ENCODE measurements around the gene MRTFB. TPM values are rescaled to one million over a fixed set of nuclear protein-coding genes. Genes with fewer than 3 reads are reported as not detected.

The MRTFB gene
- total RNA-seq, 1 experiment from 2014 or later: 29.8 TPM

GRCh38 chr16:14117051-14117450 lies 45.9 kb downstream of the MRTFB start:
- no peak for TF ChIP-seq CTCF (conservative IDR thresholded peaks at IDR 0.05; ENCODE audit: low read depth, low read length)
- TF ChIP-seq EZH2 (IDR thresholded peaks at IDR 0.05; ENCODE audit: borderline replicate concordance, low read depth, low read length, poor library complexity, severe bottlenecking): no peak
- no TSS peak for BruUV-seq (replicated peaks)
- H3K36me3 ChIP-seq (ENCODE audit: insufficient read depth, low read length, poor library complexity, severe bottlenecking): no peaks in the 10 kb centered on the region
- H3K4me1 ChIP-seq (ENCODE audit: insufficient read depth, low read length, poor library complexity, severe bottlenecking): no peaks in the 10 kb centered on the region
- ChIA-PET POLR2A (ENCODE audit: low non-redundant PET) (no interaction called here), CTCF (no interaction called here)
- no peak overlapping the region for H3K27ac ChIP-seq (ENCODE audit: low read depth, low read length, poor library complexity, severe bottlenecking)
- intact Hi-C loops (cut with micrococcal nuclease; ENCODE audit: unreplicated experiment): no loop called here
- no peak overlapping the region for H3K4me3 ChIP-seq (ENCODE audit: low read depth, low read length, poor library complexity, severe bottlenecking)
- no peak for DNase-seq (ENCODE audit: low spot score)
- H3K9me3 ChIP-seq (ENCODE audit: low read depth, low read length, poor library complexity, severe bottlenecking): no peaks in the 10 kb centered on the region
- H3K27me3 ChIP-seq (replicated peaks; ENCODE audit: insufficient read depth, low read depth, low read length, poor library complexity): no peaks in the 10 kb centered on the region

- POLR2A ChIA-PET (ENCODE audit: low non-redundant PET): no interaction called here
- Histone ChIP-seq H3K27ac (ENCODE audit: low read depth, low read length, poor library complexity, severe bottlenecking) (no peak overlapping the region), H3K4me1 (ENCODE audit: insufficient read depth, low read length, poor library complexity, severe bottlenecking) (no peaks in the 10 kb centered on the region), H3K27me3 (replicated peaks; ENCODE audit: insufficient read depth, low read depth, low read length, poor library complexity) (no peaks in the 10 kb centered on the region), H3K4me3 (ENCODE audit: low read depth, low read length, poor library complexity, severe bottlenecking) (no peak overlapping the region), H3K9me3 (ENCODE audit: low read depth, low read length, poor library complexity, severe bottlenecking) (no peaks in the 10 kb centered on the region), H3K36me3 (ENCODE audit: insufficient read depth, low read length, poor library complexity, severe bottlenecking) (no peaks in the 10 kb centered on the region)
- CTCF ChIA-PET: no interaction called here
- intact Hi-C loops (cut with micrococcal nuclease; ENCODE audit: unreplicated experiment): no loop called here
- BruUV-seq (replicated peaks): no TSS peak
- no peak for DNase-seq (ENCODE audit: low spot score)
- no peak for TF ChIP-seq EZH2 (IDR thresholded peaks at IDR 0.05; ENCODE audit: borderline replicate concordance, low read depth, low read length, poor library complexity, severe bottlenecking)
- no peak for TF ChIP-seq CTCF (conservative IDR thresholded peaks at IDR 0.05; ENCODE audit: low read depth, low read length)
These were observed 48.7 kb downstream of the MRTFB start for GRCh38 chr16:14119799-14120198.

GRCh38 chr16:14120335-14120734 lies 49.2 kb downstream of the MRTFB start:
- H3K4me1 ChIP-seq (ENCODE audit: insufficient read depth, low read length, poor library complexity, severe bottlenecking): peaks cover 3% of the 10 kb centered on the region
- DNase-seq (ENCODE audit: low spot score): no peak
- POLR2A ChIA-PET (ENCODE audit: low non-redundant PET): no interaction called here
- no TSS peak for BruUV-seq (replicated peaks)
- H3K27ac ChIP-seq (ENCODE audit: low read depth, low read length, poor library complexity, severe bottlenecking): no peak overlapping the region
- no peaks in the 10 kb centered on the region for H3K9me3 ChIP-seq (ENCODE audit: low read depth, low read length, poor library complexity, severe bottlenecking)
- no peak overlapping the region for H3K4me3 ChIP-seq (ENCODE audit: low read depth, low read length, poor library complexity, severe bottlenecking)
- no peaks in the 10 kb centered on the region for H3K27me3 ChIP-seq (replicated peaks; ENCODE audit: insufficient read depth, low read depth, low read length, poor library complexity)
- H3K36me3 ChIP-seq (ENCODE audit: insufficient read depth, low read length, poor library complexity, severe bottlenecking): no peaks in the 10 kb centered on the region
- intact Hi-C loops (cut with micrococcal nuclease; ENCODE audit: unreplicated experiment): no loop called here
- CTCF ChIA-PET: no interaction called here
- TF ChIP-seq EZH2 (IDR thresholded peaks at IDR 0.05; ENCODE audit: borderline replicate concordance, low read depth, low read length, poor library complexity, severe bottlenecking) (no peak), CTCF (conservative IDR thresholded peaks at IDR 0.05; ENCODE audit: low read depth, low read length) (no peak)
